Neural cell (in vitro differentiated cells): ENCODE results near the gene WDFY1.

Experiments
- EP300 ChIP-seq: fragments of 450-650 bp; conservative IDR thresholded peaks from 2 replicates; pipeline ENCODE4 v1.6.1; 2014; ENCODE audit warnings: antibody characterized with exemption, mild to moderate bottlenecking, moderate library complexity; ENCODE audit not compliant: poor library complexity, severe bottlenecking
- EZH2 ChIP-seq: fragments of 200-600, 300-800 bp; shearing (Covaris generic), sonication (generic); IDR thresholded peaks from 2 replicates; pipeline ENCODE4 v1.6.1; 2014; ENCODE audit warnings: antibody characterized with exemption, low read length, borderline replicate concordance, mild to moderate bottlenecking; ENCODE audit not compliant: insufficient read depth, poor library complexity, severe bottlenecking
- MXI1 ChIP-seq: fragments of 450-650 bp; conservative IDR thresholded peaks from 2 replicates; pipeline ENCODE4 v1.6.1; 2014; ENCODE audit warnings: antibody characterized with exemption, mild to moderate bottlenecking; ENCODE audit not compliant: poor library complexity, severe bottlenecking
- POLR2AphosphoS5 ChIP-seq: IDR thresholded peaks from 2 replicates; pipeline ENCODE4 v1.6.1; 2012
- RAD21 ChIP-seq: fragments of 450-650 bp; conservative IDR thresholded peaks from 2 replicates; pipeline ENCODE4 v1.6.1; 2014; ENCODE audit warnings: antibody characterized with exemption, mild to moderate bottlenecking, moderate library complexity
- TAF1 ChIP-seq: IDR thresholded peaks from 2 replicates; pipeline ENCODE4 v1.6.1; 2012; ENCODE audit warnings: low read depth
- TF ChIP-seq, protein P1 (sequence below): fragments of 450-650 bp; IDR thresholded peaks from 2 replicates; pipeline ENCODE4 v1.5.1; 2014; ENCODE audit warnings: antibody characterized with exemption, mild to moderate bottlenecking, moderate library complexity; ENCODE audit not compliant: poor library complexity, severe bottlenecking

GRCh38 chr2:223888251-223888650 is 56.9 kb downstream of the WDFY1 start:
- TF ChIP-seq, protein P1, sequence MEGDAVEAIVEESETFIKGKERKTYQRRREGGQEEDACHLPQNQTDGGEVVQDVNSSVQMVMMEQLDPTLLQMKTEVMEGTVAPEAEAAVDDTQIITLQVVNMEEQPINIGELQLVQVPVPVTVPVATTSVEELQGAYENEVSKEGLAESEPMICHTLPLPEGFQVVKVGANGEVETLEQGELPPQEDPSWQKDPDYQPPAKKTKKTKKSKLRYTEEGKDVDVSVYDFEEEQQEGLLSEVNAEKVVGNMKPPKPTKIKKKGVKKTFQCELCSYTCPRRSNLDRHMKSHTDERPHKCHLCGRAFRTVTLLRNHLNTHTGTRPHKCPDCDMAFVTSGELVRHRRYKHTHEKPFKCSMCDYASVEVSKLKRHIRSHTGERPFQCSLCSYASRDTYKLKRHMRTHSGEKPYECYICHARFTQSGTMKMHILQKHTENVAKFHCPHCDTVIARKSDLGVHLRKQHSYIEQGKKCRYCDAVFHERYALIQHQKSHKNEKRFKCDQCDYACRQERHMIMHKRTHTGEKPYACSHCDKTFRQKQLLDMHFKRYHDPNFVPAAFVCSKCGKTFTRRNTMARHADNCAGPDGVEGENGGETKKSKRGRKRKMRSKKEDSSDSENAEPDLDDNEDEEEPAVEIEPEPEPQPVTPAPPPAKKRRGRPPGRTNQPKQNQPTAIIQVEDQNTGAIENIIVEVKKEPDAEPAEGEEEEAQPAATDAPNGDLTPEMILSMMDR, result no peak
- TF ChIP-seq POLR2AphosphoS5 (no peak), EP300 (no peak), RAD21 (no peak), EZH2 (no peak), TAF1 (no peak), MXI1 (no peak)
